HL-60 (cell line): ENCODE data around the gene SUSD1.

Experiments used
- DNase-seq, 2 experiments: peaks; one replicate each; pipeline ENCODE4 v3.0.0-alpha.2; 2010 to 2020; ENCODE audit warnings: low read depth in 1 of 2, low spot score in 1 of 2
- H3K27ac ChIP-seq: fragments of 250-450 bp; sonication (Bioruptor Pico); replicated peaks from 2 replicates; pipeline ENCODE4 v1.5.1; 2020; ENCODE audit warnings: mild to moderate bottlenecking, moderate library complexity
- H3K27me3 ChIP-seq: fragments of 250-450 bp; sonication (Bioruptor Pico); 2 replicates; pipeline ENCODE4 v1.5.1; 2021; ENCODE audit warnings: mild to moderate bottlenecking, moderate library complexity; ENCODE audit not compliant: insufficient read depth, poor library complexity, severe bottlenecking
- H3K4me3 ChIP-seq: replicated peaks from 2 replicates; pipeline ENCODE4 v1.5.1; 2011; ENCODE audit warnings: mild to moderate bottlenecking, control low read depth, low read length; ENCODE audit not compliant: insufficient read depth
- CTCF ChIP-seq: IDR thresholded peaks from one replicate; pipeline ENCODE4 v1.5.1; 2011; ENCODE audit warnings: low read length, control low read depth, inconsistent platforms; ENCODE audit not compliant: insufficient read depth
- GABPA ChIP-seq: IDR thresholded peaks from 2 replicates; pipeline ENCODE4 v1.6.1; 2012; ENCODE audit warnings: low read depth
- POLR2AphosphoS5 ChIP-seq: IDR thresholded peaks from 2 replicates; pipeline ENCODE4 v1.6.1; 2012; ENCODE audit warnings: low read depth
- SPI1 ChIP-seq: IDR thresholded peaks from 2 replicates; pipeline ENCODE4 v1.6.1; 2012; ENCODE audit warnings: low read depth, mild to moderate bottlenecking, borderline replicate concordance
- TF ChIP-seq, protein P1 (sequence below): IDR thresholded peaks from 2 replicates; pipeline ENCODE4 v1.6.1; 2012; ENCODE audit warnings: low read depth; ENCODE audit not compliant: insufficient replicate concordance

The SUSD1 gene

GRCh38 chr9:112162621-112163413 lies 12.3 kb downstream of the SUSD1 start:
- TF ChIP-seq, protein P1, sequence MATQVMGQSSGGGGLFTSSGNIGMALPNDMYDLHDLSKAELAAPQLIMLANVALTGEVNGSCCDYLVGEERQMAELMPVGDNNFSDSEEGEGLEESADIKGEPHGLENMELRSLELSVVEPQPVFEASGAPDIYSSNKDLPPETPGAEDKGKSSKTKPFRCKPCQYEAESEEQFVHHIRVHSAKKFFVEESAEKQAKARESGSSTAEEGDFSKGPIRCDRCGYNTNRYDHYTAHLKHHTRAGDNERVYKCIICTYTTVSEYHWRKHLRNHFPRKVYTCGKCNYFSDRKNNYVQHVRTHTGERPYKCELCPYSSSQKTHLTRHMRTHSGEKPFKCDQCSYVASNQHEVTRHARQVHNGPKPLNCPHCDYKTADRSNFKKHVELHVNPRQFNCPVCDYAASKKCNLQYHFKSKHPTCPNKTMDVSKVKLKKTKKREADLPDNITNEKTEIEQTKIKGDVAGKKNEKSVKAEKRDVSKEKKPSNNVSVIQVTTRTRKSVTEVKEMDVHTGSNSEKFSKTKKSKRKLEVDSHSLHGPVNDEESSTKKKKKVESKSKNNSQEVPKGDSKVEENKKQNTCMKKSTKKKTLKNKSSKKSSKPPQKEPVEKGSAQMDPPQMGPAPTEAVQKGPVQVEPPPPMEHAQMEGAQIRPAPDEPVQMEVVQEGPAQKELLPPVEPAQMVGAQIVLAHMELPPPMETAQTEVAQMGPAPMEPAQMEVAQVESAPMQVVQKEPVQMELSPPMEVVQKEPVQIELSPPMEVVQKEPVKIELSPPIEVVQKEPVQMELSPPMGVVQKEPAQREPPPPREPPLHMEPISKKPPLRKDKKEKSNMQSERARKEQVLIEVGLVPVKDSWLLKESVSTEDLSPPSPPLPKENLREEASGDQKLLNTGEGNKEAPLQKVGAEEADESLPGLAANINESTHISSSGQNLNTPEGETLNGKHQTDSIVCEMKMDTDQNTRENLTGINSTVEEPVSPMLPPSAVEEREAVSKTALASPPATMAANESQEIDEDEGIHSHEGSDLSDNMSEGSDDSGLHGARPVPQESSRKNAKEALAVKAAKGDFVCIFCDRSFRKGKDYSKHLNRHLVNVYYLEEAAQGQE, result no peak
- TF ChIP-seq POLR2AphosphoS5 (no peak), GABPA (no peak), SPI1 (no peak), CTCF (no peak)
- Histone ChIP-seq H3K4me3 (no peak overlapping the region), H3K27ac (peak overlapping the region; percentile 60), H3K27me3 (no peaks in the 10 kb centered on the region)
- peak in 1 of 2 experiments; percentile 34 for DNase-seq

DNA sequence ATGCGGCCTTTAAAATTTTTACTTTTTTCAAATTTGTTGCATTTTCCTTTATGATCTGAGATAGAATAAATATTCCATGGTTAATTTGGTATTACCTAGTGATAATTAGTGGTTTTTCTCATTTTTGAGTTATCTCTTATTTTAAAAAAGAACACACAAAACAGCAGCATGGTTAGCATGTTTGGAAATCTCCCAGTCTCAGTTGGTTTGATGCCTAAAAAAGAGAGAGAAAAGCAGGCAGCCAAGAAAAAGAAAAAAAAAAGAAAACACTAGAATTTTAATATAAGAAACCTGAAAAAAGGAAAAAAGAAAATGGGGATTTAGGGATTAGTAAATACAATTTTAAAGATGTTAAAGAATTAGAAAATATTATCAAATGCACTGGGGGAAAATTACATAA lies 15.3 kb downstream of the SUSD1 start:
- no peak overlapping the region for H3K4me3 ChIP-seq

More for the DNA sequence above, 15.3 kb downstream of the SUSD1 start:
- DNase-seq, result no peak
- TF ChIP-seq GABPA, result no peak
- no peak for TF ChIP-seq CTCF
- TF ChIP-seq, protein P1, result no peak
- no peak for TF ChIP-seq SPI1
- TF ChIP-seq POLR2AphosphoS5, result no peak
- no peaks in the 10 kb centered on the region for H3K27me3 ChIP-seq
- no peak overlapping the region for H3K27ac ChIP-seq
